ENCODE results near the gene S100A9. TPM values are rescaled to one million over a fixed set of nuclear protein-coding genes. Genes with fewer than 3 reads are reported as not detected.
"Not testable (repeated sequence)": the region's sequence is repeated elsewhere in the genome, so short reads cannot be mapped to it uniquely, and the experiment has no call there.

The S100A9 gene
- 10 to 100 TPM; 17.9 to 33.5 (median 28.3) TPM for polyA plus RNA-seq (ENCODE audit: insufficient read depth in 1 of 5, insufficient read length in 5 of 5, low replicate concordance in 1 of 5)
- long read RNA-seq, donor 1, transcript S100A9-201 (3 exons, 577 nt): major isoform, 40 of 78 reads
- long read RNA-seq, donor 1, partial matches to known transcripts: 38 of 78 reads
- long read RNA-seq, donor 1, other reads (novel, unspliced or antisense): 0 of 78 reads
- long read RNA-seq, donor 2, partial matches to known transcripts: 8 of 12 reads
- long read RNA-seq, donor 2, other reads (novel, unspliced or antisense): 0 of 12 reads
- long read RNA-seq, donor 3, transcript S100A9-201 (3 exons, 577 nt): major isoform, 9 of 16 reads
- long read RNA-seq, donor 3, partial matches to known transcripts: 7 of 16 reads
- long read RNA-seq, donor 3, other reads (novel, unspliced or antisense): 0 of 16 reads
- long read RNA-seq, donor 4, transcript S100A9-201 (3 exons, 577 nt): major isoform, 6 of 13 reads
- long read RNA-seq, donor 4, partial matches to known transcripts: 7 of 13 reads
- long read RNA-seq, donor 4, other reads (novel, unspliced or antisense): 0 of 13 reads
- long read RNA-seq, donor 5, transcript S100A9-201 (3 exons, 577 nt): major isoform, 9 of 19 reads
- long read RNA-seq, donor 5, partial matches to known transcripts: 10 of 19 reads
- long read RNA-seq, donor 5, other reads (novel, unspliced or antisense): 0 of 19 reads
- long read RNA-seq, donor 6, transcript S100A9-201 (3 exons, 577 nt): major isoform, 15 of 15 reads
- long read RNA-seq, donor 6, partial matches to known transcripts: 0 of 15 reads
- long read RNA-seq, donor 6, other reads (novel, unspliced or antisense): 0 of 15 reads
- long read RNA-seq, donor 7, partial matches to known transcripts: 11 of 13 reads
- long read RNA-seq, donor 7, other reads (novel, unspliced or antisense): 0 of 13 reads
- long read RNA-seq, donor 8, transcript S100A9-201 (3 exons, 577 nt): major isoform, 6 of 6 reads
- long read RNA-seq, donor 8, partial matches to known transcripts: 0 of 6 reads
- long read RNA-seq, donor 8, other reads (novel, unspliced or antisense): 0 of 6 reads

GRCh38 chr1:153357853-153358690 lies at the start of gene S100A9:
S100A9 (plus strand) TSS chr1:153357854; CDS start chr1:153358284, 430 bp downstream.
- DNase-seq: no peak

GRCh38 chr1:153308540-153308939 lies 49.1 kb upstream of the S100A9 start:
- DNase-seq: no peak

DNA sequence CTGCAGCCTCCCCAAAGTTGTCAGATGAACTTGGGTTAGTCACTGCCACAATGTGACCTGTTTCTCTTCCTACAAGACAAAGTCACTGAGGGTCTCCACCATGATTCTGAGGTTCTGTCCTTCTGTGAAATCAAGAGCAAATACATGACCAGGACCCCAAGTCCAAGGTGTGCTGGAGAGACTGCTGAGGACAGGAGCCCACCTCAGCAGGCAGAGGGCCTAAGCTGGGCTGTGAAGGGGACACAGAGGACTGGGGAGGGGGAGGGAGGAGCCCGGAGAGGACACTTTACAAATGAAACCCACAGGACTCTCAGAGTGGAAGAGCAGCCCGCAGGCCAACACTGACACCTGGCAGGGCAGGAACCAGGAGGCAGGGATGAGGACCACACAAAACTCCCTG lies 48.2 kb upstream of the S100A9 start:
- DNase-seq: no peak

DNA sequence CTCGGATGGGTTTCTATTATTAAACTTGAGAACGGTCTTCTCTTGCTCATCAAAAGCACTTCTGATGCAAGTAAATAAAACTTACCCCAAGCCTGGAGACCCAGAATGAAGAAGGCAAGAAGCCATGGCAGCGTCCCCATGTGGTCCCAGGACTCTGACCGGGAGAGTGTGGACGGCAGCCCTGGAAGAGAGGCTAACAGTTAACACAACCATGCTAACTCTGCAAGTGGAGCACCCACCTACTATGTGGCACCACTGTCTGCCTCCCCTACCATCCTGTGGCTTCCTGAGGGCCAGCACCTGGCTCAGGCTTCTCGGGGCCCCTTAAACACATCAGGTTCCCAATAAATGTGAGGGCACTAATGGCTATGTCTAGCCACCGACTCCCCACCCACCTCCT lies 47.1 kb upstream of the S100A9 start:
- no peak for DNase-seq

DNA sequence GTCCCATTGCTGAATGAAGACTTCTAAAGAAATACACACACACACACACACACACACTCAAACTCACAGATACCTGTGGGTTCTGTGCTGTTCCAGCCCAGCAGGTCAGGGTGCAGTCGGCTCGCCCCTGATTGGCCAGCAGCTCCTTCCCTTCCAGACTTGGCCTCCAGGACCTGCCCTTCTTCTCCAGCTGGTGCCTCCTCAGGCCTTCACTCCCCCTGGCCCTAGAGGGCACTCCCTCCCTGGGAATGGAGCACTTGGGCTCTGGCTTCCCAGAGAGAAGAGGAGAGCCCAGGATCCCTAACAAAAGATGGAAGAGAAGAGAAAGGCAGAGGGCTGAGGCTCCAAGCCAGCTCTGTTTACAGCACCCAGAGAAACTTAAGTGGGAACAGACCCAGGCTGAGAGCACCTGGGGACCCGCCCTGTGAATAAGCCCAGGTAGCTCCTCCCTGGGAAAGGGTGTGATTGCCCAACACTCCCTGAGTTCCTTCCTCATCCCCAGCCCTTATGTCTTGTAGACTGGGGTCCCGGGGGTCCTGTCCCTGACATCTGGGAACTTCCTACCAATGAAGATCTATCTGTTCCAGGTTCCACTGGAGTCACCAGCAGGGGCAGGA lies 45.0 kb upstream of the S100A9 start, which contains the start of gene PGLYRP3:
PGLYRP3 (minus strand) TSS at position 383 of the 617 bp plus-strand sequence. CDS start 2,287 bp downstream, outside the sequence.
- DNase-seq: no peak

DNA sequence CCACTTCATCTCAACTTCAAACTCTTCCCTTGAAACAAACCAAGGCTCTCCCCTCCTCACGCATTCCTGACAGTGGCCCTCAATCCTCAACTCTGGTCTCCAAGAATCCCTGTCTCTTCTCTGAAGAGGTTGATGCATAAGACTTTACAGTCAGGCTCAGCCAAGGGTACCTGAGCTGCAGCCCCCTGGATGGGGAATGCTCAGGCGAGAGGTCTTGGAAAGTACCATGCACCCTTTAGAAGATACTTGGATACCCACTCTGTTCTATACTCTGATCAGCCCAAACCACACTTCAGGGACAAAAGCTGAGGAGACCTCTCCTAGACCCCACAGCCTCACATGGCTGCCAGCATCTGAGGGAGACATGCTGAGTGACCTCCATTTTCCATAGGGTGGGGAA lies 44.4 kb upstream of the S100A9 start:
- DNase-seq: no peak

DNA sequence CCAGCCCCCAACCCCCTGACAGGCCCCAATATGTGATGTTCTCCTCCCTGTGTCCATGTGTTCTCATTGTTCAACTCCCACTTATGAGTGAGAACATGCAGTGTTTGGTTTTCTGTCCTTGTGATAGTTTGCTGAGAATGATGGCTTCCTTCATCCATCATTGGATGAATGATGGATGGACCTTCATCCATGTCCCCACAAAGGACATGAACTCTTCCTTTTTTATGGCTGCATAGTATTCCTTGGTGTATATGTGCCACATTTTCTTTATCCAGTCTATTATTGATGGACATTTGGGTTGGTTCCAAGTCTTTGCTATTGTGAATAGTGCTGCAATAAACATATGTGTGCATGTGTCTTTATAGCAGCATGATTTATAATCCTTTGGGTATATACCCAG lies 43.3 kb upstream of the S100A9 start:
- not testable (repeated sequence) for DNase-seq

DNA sequence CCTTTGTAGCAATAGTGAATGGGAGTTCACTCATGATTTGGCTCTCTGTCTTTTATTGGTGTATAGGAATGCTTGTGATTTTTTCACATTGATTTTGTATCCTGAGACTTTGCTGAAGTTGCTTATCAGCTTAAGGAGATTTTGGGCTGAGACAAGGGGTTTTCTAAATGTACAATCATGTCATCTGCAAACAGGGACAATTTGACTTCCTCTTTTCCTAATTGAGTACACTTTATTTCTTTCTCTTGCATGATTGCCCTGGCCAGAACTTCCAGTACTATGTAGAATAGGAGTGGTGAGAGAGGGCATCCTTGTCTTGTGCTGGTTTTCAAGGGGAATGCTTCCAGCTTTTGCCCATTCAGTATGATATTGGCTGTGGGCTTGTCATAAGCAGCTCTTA lies 41.6 kb upstream of the S100A9 start:
- DNase-seq: not testable (repeated sequence)

DNA sequence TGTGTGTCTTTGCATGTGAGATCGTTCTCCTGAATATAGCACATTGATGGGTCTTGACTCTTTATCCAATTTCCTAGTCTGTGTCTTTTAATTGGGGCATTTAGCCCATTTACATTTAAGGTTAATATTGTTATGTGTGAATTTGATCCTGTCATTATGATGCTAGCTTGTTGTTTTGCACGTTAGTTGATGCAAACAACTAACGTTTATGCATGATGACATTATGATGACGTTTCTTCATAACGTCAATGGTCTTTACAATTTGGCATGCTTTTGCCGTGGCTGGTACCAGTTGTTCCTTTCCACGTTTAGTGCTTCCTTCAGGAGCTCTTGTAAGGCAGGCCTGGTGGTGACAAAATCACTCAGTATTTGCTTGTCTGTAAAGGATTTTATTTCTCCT lies 39.5 kb upstream of the S100A9 start:
- not testable (repeated sequence) for DNase-seq

DNA sequence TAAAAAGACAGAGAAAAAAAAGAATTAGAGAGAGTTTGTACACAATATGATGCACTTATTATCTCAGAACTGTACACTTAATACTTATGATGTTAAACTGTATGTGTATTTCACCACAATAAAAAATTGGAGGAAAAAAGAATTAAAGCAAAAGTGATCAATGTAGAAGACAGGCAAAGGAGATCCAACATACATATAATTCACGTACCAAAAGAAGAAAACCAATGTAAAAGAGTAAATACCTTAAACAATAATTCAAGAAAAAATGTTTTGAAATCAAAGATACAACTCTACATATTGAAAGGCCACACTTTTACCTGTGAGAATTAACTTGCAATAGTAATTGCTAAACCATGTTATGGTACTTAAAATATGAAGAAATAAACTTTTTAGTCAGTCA lies 35.1 kb upstream of the S100A9 start:
- DNase-seq: no peak

- no peak for DNase-seq
Measured at GRCh38 chr1:153324912-153325311, 32.7 kb upstream of the S100A9 start.

DNA sequence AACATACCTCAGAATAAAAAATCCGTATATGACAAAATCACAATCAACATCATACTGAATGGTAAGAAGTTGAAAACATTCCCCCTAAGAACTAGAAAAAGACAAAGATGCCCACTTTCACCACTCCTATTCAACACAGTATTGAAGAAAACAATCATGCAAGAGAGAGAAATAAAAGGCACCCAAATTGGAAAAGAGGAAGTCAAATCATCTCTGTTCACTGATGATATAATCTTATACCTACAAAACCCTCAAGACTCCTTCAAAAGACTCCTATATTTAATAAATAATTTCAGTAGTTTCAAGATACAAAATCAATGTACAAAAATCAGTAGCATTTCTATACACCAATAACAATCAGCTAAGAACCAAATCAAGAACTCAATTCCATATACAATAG lies 23.8 kb upstream of the S100A9 start:
- DNase-seq: no peak

GRCh38 chr1:153336650-153337049 lies 21.0 kb upstream of the S100A9 start:
- DNase-seq: no peak

DNA sequence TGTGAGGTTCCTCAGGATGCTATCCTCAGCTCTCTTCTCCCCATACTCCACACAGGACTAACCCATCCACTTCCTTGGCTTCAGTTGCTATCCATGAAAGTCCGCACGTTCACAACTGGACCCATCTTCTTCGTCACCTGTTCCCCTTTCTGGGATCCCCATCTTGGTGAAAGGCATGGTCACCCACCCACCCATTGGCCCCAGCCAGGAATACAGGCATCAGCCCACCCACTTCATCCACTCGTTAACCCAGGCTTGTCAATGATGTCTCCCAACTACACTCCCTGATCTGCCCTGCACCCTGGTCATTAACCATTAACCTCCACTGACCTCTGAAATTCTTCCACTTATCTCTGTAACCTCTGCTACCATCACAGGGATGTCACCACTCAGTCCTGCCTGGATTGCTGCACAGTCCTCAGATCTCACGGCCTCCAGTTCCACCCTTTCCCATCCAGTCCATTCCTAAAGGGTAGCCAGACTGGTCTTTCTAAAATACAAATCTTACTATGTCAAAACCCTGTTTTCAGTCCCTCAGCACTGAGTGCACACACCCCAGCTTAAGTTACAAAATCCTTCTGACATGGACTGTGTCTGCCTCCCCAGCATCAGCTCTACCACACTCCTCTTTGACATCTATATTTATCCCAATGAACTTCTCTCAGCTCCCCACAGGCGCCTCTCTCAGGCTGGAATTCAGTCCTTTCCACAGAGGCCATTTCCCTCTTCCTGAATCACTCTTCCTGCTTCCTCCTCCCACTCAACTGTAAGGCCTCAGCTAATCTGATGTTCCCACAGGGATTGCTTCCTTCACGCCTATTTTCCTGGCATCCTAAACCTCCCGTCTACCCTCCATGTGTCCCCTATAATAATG lies 19.4 kb upstream of the S100A9 start:
- no peak for DNase-seq

DNA sequence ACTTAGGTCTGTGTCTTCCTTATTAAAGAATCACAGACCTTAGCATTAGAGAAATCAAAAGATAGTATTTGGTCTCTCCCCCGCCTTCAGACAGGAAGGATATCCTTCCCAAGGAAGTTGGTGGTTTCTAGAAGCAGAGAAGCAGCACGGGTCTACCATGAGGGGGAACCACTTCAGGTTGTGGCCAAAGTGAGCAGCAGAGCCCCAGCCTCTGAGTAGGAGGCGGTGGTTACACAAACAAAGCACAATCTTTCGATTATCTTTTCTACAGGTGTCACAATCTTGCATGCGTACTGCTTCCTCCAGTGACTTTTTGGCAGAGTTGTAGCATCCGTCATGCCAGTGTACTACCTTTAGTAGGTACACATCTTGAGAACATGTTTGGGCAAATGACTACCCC lies 17.9 kb upstream of the S100A9 start:
- no peak for DNase-seq

- no peak for DNase-seq
Measured at GRCh38 chr1:153340356-153340755, 17.3 kb upstream of the S100A9 start.

- DNase-seq: no peak
Measured at GRCh38 chr1:153341431-153341934, 16.2 kb upstream of the S100A9 start.

GRCh38 chr1:153342178-153342577 lies 15.5 kb upstream of the S100A9 start:
- DNase-seq: no peak

DNA sequence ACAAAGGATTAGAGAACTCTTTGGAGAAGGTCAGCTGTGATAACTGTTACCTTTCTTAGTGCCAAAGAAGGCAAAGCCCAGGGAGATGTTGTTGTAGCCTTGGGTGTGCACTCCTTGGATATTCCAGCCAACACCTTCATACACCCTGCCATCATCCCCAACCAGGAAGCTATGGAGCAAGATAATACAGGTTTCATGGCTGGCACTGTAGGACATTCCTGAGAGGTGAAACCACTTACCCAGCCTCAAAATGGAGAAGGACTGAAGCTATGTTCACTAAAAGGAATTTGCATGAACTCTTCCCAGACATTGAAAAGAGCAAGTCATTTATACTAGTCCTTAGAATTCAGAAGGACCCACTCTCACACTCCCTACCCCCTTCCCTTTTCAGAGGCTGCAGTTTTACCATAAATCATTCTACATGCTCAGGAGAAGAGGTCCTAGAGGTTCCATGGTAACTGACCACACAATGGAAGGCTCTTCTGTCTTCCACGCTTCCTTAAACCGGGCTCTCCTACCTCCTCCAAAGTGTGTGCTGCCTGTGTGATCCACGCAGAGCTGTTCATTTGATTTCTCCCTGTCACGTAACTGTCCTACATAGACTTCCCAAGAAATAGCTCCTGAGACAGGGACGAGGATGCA lies 14.5 kb upstream of the S100A9 start:
- DNase-seq: no peak
